LNCaP clone FGC (cell line): Measurements from ENCODE around the gene VAV1.

Experiments used
- DNase-seq: peaks from one replicate; pipeline ENCODE4 v3.0.0-alpha.2; 2011; ENCODE audit warnings: low read depth
- H3K4me3 ChIP-seq: 2 replicates; pipeline ENCODE4 v1.5.1; 2011; ENCODE audit warnings: mild to moderate bottlenecking, low read depth, low read length, control low read depth
- TF ChIP-seq, protein P1 (sequence below): IDR thresholded peaks from 2 replicates; pipeline ENCODE4 v1.5.1; 2012; ENCODE audit warnings: mild to moderate bottlenecking; ENCODE audit not compliant: control insufficient read depth, insufficient read depth; ENCODE audit errors: extremely low read depth

The VAV1 gene

DNA sequence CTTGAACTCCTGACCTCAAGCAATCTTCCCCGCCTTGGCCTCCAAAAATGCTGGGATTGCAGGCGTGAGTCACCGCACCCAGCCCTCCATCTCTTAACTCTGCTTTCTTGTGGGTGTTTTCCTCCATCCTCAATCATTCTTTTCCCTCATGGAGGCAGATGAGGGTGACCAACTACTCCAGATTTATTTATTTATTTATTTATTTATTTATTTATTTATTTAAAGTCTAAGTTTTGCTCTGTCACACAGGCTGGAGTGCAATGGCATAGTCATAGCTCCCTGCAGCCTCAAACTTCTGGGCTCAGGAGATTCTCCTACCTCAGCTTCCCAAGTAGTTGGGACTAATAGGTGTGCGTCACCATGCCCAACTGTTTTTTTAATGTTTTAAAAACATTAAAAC is 14.9 kb downstream of the VAV1 start:
- TF ChIP-seq, protein P1, sequence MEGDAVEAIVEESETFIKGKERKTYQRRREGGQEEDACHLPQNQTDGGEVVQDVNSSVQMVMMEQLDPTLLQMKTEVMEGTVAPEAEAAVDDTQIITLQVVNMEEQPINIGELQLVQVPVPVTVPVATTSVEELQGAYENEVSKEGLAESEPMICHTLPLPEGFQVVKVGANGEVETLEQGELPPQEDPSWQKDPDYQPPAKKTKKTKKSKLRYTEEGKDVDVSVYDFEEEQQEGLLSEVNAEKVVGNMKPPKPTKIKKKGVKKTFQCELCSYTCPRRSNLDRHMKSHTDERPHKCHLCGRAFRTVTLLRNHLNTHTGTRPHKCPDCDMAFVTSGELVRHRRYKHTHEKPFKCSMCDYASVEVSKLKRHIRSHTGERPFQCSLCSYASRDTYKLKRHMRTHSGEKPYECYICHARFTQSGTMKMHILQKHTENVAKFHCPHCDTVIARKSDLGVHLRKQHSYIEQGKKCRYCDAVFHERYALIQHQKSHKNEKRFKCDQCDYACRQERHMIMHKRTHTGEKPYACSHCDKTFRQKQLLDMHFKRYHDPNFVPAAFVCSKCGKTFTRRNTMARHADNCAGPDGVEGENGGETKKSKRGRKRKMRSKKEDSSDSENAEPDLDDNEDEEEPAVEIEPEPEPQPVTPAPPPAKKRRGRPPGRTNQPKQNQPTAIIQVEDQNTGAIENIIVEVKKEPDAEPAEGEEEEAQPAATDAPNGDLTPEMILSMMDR, result no peak
- H3K4me3 ChIP-seq, result no peak overlapping the region
- no peak for DNase-seq

DNA sequence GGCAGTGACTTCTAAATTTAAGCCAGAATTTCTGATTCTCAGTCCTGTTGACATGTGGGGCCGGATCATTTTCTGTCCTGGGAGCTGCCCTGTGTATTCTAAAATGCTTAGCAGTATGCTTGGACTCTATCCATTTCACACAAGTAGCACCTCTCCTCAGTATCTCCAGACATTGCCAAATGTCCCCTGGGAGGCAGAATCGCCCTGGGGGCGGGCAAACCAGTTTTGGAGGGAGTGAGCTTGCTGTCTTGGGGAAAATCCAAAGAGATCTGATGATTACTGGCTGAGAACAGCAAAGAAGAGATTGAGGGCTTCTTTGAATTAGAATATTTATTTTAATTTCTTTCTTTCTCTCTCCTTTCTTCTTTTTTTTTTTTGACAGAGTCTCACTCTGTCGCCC is 16.4 kb downstream of the VAV1 start:
- no peak overlapping the region for H3K4me3 ChIP-seq
- TF ChIP-seq, protein P1, result no peak
- no peak for DNase-seq

DNA sequence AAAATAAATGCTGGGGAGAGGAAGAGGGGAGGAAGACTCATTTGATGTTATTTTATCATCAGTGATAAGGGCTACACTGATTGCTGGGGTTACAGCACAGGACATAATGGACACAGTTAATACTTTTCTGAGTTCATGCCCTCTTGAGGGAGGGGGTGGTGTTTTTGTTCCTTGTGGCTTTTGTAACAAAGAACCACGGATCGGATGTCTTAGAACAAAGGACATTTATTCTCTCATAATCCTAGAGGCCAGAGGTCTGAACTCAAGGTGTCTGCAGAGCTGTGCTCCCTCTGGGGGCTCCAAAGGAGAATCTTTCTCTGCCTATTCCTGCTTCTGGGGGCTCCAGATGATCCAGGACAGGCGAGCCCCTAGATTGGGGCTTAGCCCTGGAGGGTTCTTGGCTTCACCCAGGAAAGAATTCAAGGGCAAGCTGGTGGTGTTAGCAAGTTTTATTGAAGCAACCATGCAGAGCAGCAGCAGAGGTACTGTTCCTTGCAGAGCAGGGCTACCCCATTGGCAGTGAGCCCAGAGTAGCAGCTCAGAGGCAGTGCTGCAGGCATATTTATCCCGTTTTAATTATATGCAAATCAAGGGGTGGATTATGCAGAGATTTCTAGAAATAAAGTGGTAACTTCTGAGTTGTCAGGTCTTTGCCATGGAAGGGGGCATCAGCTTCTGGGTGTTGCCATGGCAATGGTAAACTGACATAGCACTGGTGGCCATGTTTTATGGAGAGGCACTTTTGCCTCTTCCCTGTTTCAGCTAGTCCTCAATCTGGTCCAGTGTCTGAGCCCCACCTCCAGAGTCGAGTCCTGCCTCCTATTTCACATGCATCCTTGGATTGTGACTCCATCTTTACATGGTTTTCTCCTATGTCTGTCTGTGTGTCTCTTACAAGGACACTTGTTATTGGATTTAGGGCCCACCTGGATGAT is 18.0 kb downstream of the VAV1 start:
- no peak overlapping the region for H3K4me3 ChIP-seq
- DNase-seq, result no peak
- TF ChIP-seq, protein P1, result no peak

DNA sequence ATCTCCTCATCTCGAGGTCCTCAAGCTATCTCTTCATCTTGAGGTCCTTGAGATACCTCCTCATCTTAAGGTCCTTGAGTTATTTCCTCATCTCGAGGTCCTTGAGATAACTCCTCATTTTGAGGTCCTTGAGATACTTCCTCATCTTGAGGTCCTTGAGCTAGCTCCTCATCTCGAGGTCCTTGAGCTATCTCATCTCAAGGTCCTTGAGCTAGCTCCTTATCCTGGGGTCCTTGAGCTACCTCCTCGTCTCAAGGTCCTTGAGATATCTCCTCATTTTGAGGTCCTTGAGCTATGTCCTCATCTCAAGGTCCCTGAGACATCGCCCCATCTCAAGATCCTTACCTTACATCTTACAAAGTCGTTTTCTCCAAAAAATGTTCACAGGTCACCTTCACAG is 18.7 kb downstream of the VAV1 start:
- TF ChIP-seq, protein P1, result no peak
- no peak overlapping the region for H3K4me3 ChIP-seq
- no peak for DNase-seq

DNA sequence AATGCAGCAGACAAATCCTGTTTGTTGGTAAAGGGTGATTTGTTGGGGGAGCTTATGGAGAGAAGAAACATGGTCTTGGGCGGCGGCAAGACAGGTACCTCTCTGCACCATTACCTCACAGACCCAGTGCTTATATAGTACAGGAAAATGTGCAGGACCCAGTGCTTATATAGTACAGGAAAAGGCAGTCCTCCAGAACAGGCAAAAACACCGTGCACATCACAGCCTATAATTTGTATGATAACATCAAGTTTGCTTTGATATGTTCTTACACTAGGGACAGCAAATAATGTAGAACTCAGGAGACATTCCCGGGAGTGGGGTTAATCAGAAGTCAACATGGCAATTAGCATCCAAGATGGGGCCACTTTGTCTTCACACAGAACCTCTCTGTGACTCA is 20.9 kb downstream of the VAV1 start:
- no peak overlapping the region for H3K4me3 ChIP-seq
- TF ChIP-seq, protein P1, result no peak
- DNase-seq, result peak; percentile 57

DNA sequence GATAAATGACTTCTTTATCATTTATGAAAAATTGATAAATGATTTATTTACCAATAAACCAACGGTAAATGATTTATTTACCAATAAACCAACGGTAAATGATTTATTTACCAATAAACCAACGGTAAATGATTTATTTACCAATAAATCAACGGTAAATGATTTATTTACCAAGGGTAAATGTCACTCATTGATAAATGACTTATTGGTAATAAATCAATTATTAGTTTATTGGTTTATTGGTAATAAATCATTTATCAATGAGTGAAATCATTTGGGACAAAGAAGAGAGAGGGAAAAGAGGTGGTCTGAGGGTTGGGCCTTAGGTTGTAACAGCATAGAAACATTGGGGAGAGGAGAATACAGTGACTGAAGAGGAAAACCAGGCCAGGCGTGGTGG is 21.5 kb downstream of the VAV1 start:
- TF ChIP-seq, protein P1, result no peak
- no peak overlapping the region for H3K4me3 ChIP-seq
- no peak for DNase-seq
